Activated T-cell treated with anti-CD3 and anti-CD28 coated beads, Interleukin-2, amount 50 U/mL, for 4 hours (primary cell): ENCODE data around the gene KANSL1. TPM values are rescaled to one million over a fixed set of nuclear protein-coding genes. Genes with fewer than 3 reads are reported as not detected.
"Not testable (repeated sequence)": the region's sequence is repeated elsewhere in the genome, so short reads cannot be mapped to it uniquely, and the experiment has no call there.

Source experiments
- ATAC-seq, 2 donors: fragments of 200-7000 bp; cut with Tn5 transposase; one replicate each; pipeline ENCODE4 v1.10.0; 2021
- DNase-seq: peaks from one replicate; pipeline ENCODE4 v3.0.0-alpha.2; 2020
- H3K27me3 Mint-ChIP-seq: one replicate; pipeline ENCODE4 v1.8.0; 2021; ENCODE audit warnings: low read depth, mixed read lengths
- H3K36me3 Mint-ChIP-seq: one replicate; pipeline ENCODE4 v1.8.0; 2022; ENCODE audit warnings: mixed read lengths; ENCODE audit not compliant: insufficient read depth
- H3K4me1 Mint-ChIP-seq: one replicate; pipeline ENCODE4 v1.8.0; 2021; ENCODE audit warnings: low read depth, mixed read lengths
- H3K4me3 Mint-ChIP-seq: one replicate; pipeline ENCODE4 v1.8.0; 2021; ENCODE audit warnings: mild to moderate bottlenecking, moderate library complexity, mixed read lengths
- H3K9me3 Mint-ChIP-seq: one replicate; pipeline ENCODE4 v1.8.0; 2021; ENCODE audit warnings: mixed read lengths
- total RNA-seq, 3 donors: library from RNA; stranded (reverse); gene quantifications; one replicate each; pipeline ENCODE4 v1.2.1, GENCODE V29; 2021

Gene KANSL1
- total RNA-seq, 3 donors from 2014 or later, result 44.1 to 58.1 (median 47.7) TPM

- Mint-ChIP-seq H3K4me1 (peaks cover 22% of the 10 kb centered on the region), H3K36me3 (peaks cover 9% of the 10 kb centered on the region), H3K9me3 (no peaks in the 10 kb centered on the region), H3K4me3 (no peak overlapping the region), H3K27me3 (no peaks in the 10 kb centered on the region)
- ATAC-seq, result peak in 1 of 2 donors; percentile 29
- no peak for DNase-seq
Measured at GRCh38 chr17:46025510-46026165, 167.6 kb downstream of the KANSL1 start.

GRCh38 chr17:46025060-46025459, 168.2 kb downstream of the KANSL1 start:
- Mint-ChIP-seq H3K27me3 (no peaks in the 10 kb centered on the region), H3K4me1 (peaks cover 28% of the 10 kb centered on the region), H3K9me3 (no peaks in the 10 kb centered on the region), H3K36me3 (peaks cover 3% of the 10 kb centered on the region), H3K4me3 (no peak overlapping the region)
- ATAC-seq (no peak), DNase-seq (no peak)

GRCh38 chr17:46024590-46024989, 168.6 kb downstream of the KANSL1 start:
- DNase-seq (no peak), ATAC-seq (no peak)
- Mint-ChIP-seq H3K4me1 (peaks cover 29% of the 10 kb centered on the region), H3K9me3 (no peaks in the 10 kb centered on the region), H3K27me3 (no peaks in the 10 kb centered on the region), H3K4me3 (no peak overlapping the region), H3K36me3 (peaks cover 3% of the 10 kb centered on the region)

GRCh38 chr17:46023783-46024388, 169.3 kb downstream of the KANSL1 start:
- peaks cover 2% of the 10 kb centered on the region for H3K36me3 Mint-ChIP-seq
- no peaks in the 10 kb centered on the region for H3K9me3 Mint-ChIP-seq
- H3K4me1 Mint-ChIP-seq, result peaks cover 29% of the 10 kb centered on the region
- ATAC-seq (no peak), DNase-seq (no peak)
- no peaks in the 10 kb centered on the region for H3K27me3 Mint-ChIP-seq
- H3K4me3 Mint-ChIP-seq, result no peak overlapping the region

GRCh38 chr17:46023366-46023765, 169.9 kb downstream of the KANSL1 start:
- H3K4me3 Mint-ChIP-seq, H3K36me3 Mint-ChIP-seq, H3K27me3 Mint-ChIP-seq, DNase-seq, H3K9me3 Mint-ChIP-seq, ATAC-seq: not testable (repeated sequence)
- H3K4me1 Mint-ChIP-seq, result peaks cover 30% of the 10 kb centered on the region

- H3K9me3 Mint-ChIP-seq, result no peaks in the 10 kb centered on the region
- ATAC-seq, result peak in 1 of 2 donors; percentile 11
Measured at GRCh38 chr17:46020998-46021397, 172.2 kb downstream of the KANSL1 start.

GRCh38 chr17:46020023-46020761, 173.0 kb downstream of the KANSL1 start:
- DNase-seq, result peak; percentile 27
- Mint-ChIP-seq H3K9me3 (no peaks in the 10 kb centered on the region), H3K36me3 (peaks cover 1% of the 10 kb centered on the region), H3K4me1 (peaks cover 28% of the 10 kb centered on the region), H3K27me3 (no peaks in the 10 kb centered on the region), H3K4me3 (no peak overlapping the region)
- peak; percentile 81 to 83 for ATAC-seq

More at GRCh38 chr17:46020998-46021397, 172.2 kb downstream of the KANSL1 start:
- no peak overlapping the region for H3K4me3 Mint-ChIP-seq
- H3K36me3 Mint-ChIP-seq, result peaks cover 3% of the 10 kb centered on the region
- no peak for DNase-seq
- H3K4me1 Mint-ChIP-seq, result peaks cover 28% of the 10 kb centered on the region
- H3K27me3 Mint-ChIP-seq, result no peaks in the 10 kb centered on the region

- not testable (repeated sequence) for H3K9me3 Mint-ChIP-seq, DNase-seq, ATAC-seq, H3K36me3 Mint-ChIP-seq, H3K27me3 Mint-ChIP-seq, H3K4me3 Mint-ChIP-seq
- peaks cover 28% of the 10 kb centered on the region for H3K4me1 Mint-ChIP-seq
Measured at GRCh38 chr17:46019408-46019925, 173.8 kb downstream of the KANSL1 start.

- peaks cover 3% of the 10 kb centered on the region for H3K27me3 Mint-ChIP-seq
- no peak for DNase-seq
- H3K4me1 Mint-ChIP-seq, result peaks cover 6% of the 10 kb centered on the region
- no peak overlapping the region for H3K4me3 Mint-ChIP-seq
- H3K9me3 Mint-ChIP-seq, result no peaks in the 10 kb centered on the region
- H3K36me3 Mint-ChIP-seq, result no peaks in the 10 kb centered on the region
- no peak for ATAC-seq
Measured at GRCh38 chr17:46013502-46014165, 179.6 kb downstream of the KANSL1 start.

GRCh38 chr17:46013127-46013501, 180.1 kb downstream of the KANSL1 start:
- H3K27me3 Mint-ChIP-seq, result peaks cover 3% of the 10 kb centered on the region
- no peaks in the 10 kb centered on the region for H3K9me3 Mint-ChIP-seq
- DNase-seq, result no peak
- no peak overlapping the region for H3K4me3 Mint-ChIP-seq
- H3K36me3 Mint-ChIP-seq, result no peaks in the 10 kb centered on the region
- ATAC-seq, result no peak
- H3K4me1 Mint-ChIP-seq, result peaks cover 1% of the 10 kb centered on the region

- DNase-seq, result no peak
- H3K4me1 Mint-ChIP-seq, result no peaks in the 10 kb centered on the region
- H3K4me3 Mint-ChIP-seq, result no peak overlapping the region
- peaks cover 3% of the 10 kb centered on the region for H3K27me3 Mint-ChIP-seq
- no peaks in the 10 kb centered on the region for H3K9me3 Mint-ChIP-seq
- no peaks in the 10 kb centered on the region for H3K36me3 Mint-ChIP-seq
- ATAC-seq, result no peak
Measured at GRCh38 chr17:46012506-46013079, 180.6 kb downstream of the KANSL1 start.

- H3K27me3 Mint-ChIP-seq, result peaks cover 3% of the 10 kb centered on the region
- no peak for DNase-seq
Measured at GRCh38 chr17:46011711-46012505, 181.3 kb downstream of the KANSL1 start.

GRCh38 chr17:46010597-46011186, 182.5 kb downstream of the KANSL1 start:
- Mint-ChIP-seq H3K9me3 (no peaks in the 10 kb centered on the region), H3K4me1 (no peaks in the 10 kb centered on the region), H3K36me3 (no peaks in the 10 kb centered on the region), H3K4me3 (no peak overlapping the region), H3K27me3 (peaks cover 3% of the 10 kb centered on the region)
- DNase-seq (no peak), ATAC-seq (no peak)

More at GRCh38 chr17:46011711-46012505, 181.3 kb downstream of the KANSL1 start:
- Mint-ChIP-seq H3K36me3 (no peaks in the 10 kb centered on the region), H3K4me1 (no peaks in the 10 kb centered on the region), H3K4me3 (no peak overlapping the region), H3K9me3 (no peaks in the 10 kb centered on the region)
- ATAC-seq, result no peak
